ENCODE measurements around the gene DNAJB4.

GRCh38 chr1:78003882-78004718 lies 639 bp upstream of the DNAJB4 start:
- TF ChIP-seq POLR2A (IDR thresholded peaks at IDR 0.05), result peak in 1 of 2 donors; percentile 11
- TF ChIP-seq POLR2AphosphoS5 (IDR thresholded peaks at IDR 0.05), result peak in 1 of 4 donors; percentile 77
